GM12878 (cell line): ENCODE measurements around the gene RILPL2. TPM values are rescaled to one million over a fixed set of nuclear protein-coding genes. Genes with fewer than 3 reads are reported as not detected.

Source experiments
- BCL11A ChIP-seq: IDR thresholded peaks from 2 replicates; pipeline ENCODE4 v1.6.1; 2011; ENCODE audit warnings: low read depth, low read length
- CBFB ChIP-seq: IDR thresholded peaks from 2 replicates; pipeline ENCODE4 v1.6.1; 2016; ENCODE audit warnings: antibody characterized with exemption, low read depth
- CHD2 ChIP-seq: IDR thresholded peaks from 2 replicates; pipeline ENCODE4 v1.6.1; 2011; ENCODE audit warnings: low read depth, low read length, improper control_type of control experiment, borderline replicate concordance
- FOXK2 ChIP-seq: fragments of 450-650 bp; IDR thresholded peaks from 2 replicates; pipeline ENCODE4 v1.6.1; 2017; ENCODE audit warnings: mild to moderate bottlenecking, moderate library complexity
- GABPA ChIP-seq: IDR thresholded peaks from 2 replicates; pipeline ENCODE4 v1.6.1; 2014; ENCODE audit warnings: antibody characterized with exemption, low read depth, mild to moderate bottlenecking, inconsistent platforms
- HDAC2 ChIP-seq: fragments of 200-600 bp; sonication (generic); IDR thresholded peaks from 2 replicates; pipeline ENCODE4 v1.6.1; 2017
- HDAC6 ChIP-seq: fragments of 200-600 bp; sonication (generic); IDR thresholded peaks from one replicate; pipeline ENCODE4 v1.8.0; 2017; ENCODE audit warnings: antibody characterized with exemption; ENCODE audit not compliant: unreplicated experiment
- IKZF1 ChIP-seq: fragments of 450-650 bp; conservative IDR thresholded peaks from 2 replicates; pipeline ENCODE4 v1.6.1; 2017; ENCODE audit warnings: antibody characterized with exemption, mild to moderate bottlenecking
- MYB ChIP-seq: fragments of 150-350 bp; IDR thresholded peaks from 2 replicates; pipeline ENCODE4 v1.6.1; 2014; ENCODE audit warnings: mild to moderate bottlenecking, low read depth, low read length, borderline replicate concordance
- NFYB ChIP-seq: IDR thresholded peaks from 2 replicates; pipeline ENCODE4 v1.6.1; 2011; ENCODE audit warnings: low read depth, mild to moderate bottlenecking, low read length, improper control_type of control experiment, moderate library complexity; ENCODE audit not compliant: insufficient read depth
- PAX5 ChIP-seq: IDR thresholded peaks from 2 replicates; pipeline ENCODE4 v1.6.1; 2011; ENCODE audit warnings: low read depth, low read length, borderline replicate concordance
- POLR2AphosphoS5 ChIP-seq: IDR thresholded peaks from 2 replicates; pipeline ENCODE4 v1.6.1; 2011; ENCODE audit warnings: mild to moderate bottlenecking, low read length, inconsistent platforms
- RAD21 ChIP-seq: IDR thresholded peaks from 2 replicates; pipeline ENCODE4 v1.6.1; 2011; ENCODE audit warnings: mild to moderate bottlenecking, low read depth, low read length, moderate library complexity; ENCODE audit not compliant: insufficient read depth
- RAD51 ChIP-seq: fragments of 450-650 bp; IDR thresholded peaks from 2 replicates; pipeline ENCODE4 v1.6.1; 2016; ENCODE audit warnings: moderate library complexity, mild to moderate bottlenecking, inconsistent platforms
- RFX5 ChIP-seq: IDR thresholded peaks from 2 replicates; pipeline ENCODE4 v1.6.1; 2011; ENCODE audit warnings: low read depth, low read length, improper control_type of control experiment
- SPI1 ChIP-seq: IDR thresholded peaks from 2 replicates; pipeline ENCODE4 v1.6.1; 2011; ENCODE audit warnings: low read depth, mild to moderate bottlenecking, low read length, moderate library complexity, borderline replicate concordance; ENCODE audit not compliant: insufficient read depth
- SUZ12 ChIP-seq: fragments of 200-600 bp; sonication (generic); IDR thresholded peaks from one replicate; pipeline ENCODE4 v1.6.1; 2018; ENCODE audit warnings: antibody characterized with exemption, mild to moderate bottlenecking; ENCODE audit not compliant: unreplicated experiment
- polyA plus RNA-seq, 11 experiments: library from polyadenylated mRNA; depleted of rRNA in 4 of 11; unstranded in 6 of 11; stranded (reverse) in 5 of 11; fragments of >200 nt; fragmentation: Nextera tagmentation in 4 of 11; fragmentation: Illumina TruSeq in 1 of 11; extraction: Ambion mirVana in 4 of 11; extraction: Trizol in 1 of 11; gene quantifications; 1 replicate in 1 of 11; 2 replicates in 10 of 11; pipeline versions ENCODE4 v1.2.1 to v1.2.3, GENCODE V29; 2011 to 2016; ENCODE audit warnings: inconsistent platforms in 2 of 11, missing spikeins in 2 of 11, low read depth in 1 of 11
- total RNA-seq, 4 experiments: library from RNA; depleted of rRNA in 3 of 4; stranded (reverse); fragments of >200 nt in 3 of 4; fragmentation: Illumina TruSeq in 1 of 4; extraction: Trizol in 1 of 4; gene quantifications; 2 replicates each; pipeline versions ENCODE4 v1.2.1 to v1.2.3, GENCODE V29; 2013 to 2021
- TF ChIP-seq, protein P1 (sequence below): IDR thresholded peaks from 2 replicates; pipeline ENCODE4 v1.6.1; 2012; ENCODE audit warnings: low read length, inconsistent platforms
- TF ChIP-seq, protein P2 (sequence below): fragments of 450-650 bp; IDR thresholded peaks from 2 replicates; pipeline ENCODE4 v1.6.1; 2017; ENCODE audit warnings: mild to moderate bottlenecking, moderate library complexity
- TF ChIP-seq, protein P3 (sequence below): fragments of 450-650 bp; formaldehyde crosslinking; IDR thresholded peaks from 2 replicates; pipeline ENCODE4 v1.4.0; 2020; ENCODE audit warnings: mild to moderate bottlenecking, moderate library complexity

RILPL2 gene
- total and polyA plus RNA-seq, 10 of the 15 experiments (the other 5 are each of a cell fraction or from before 2014, with no cell fraction given): 3.5 to 38.5 (median 19.7) TPM

DNA sequence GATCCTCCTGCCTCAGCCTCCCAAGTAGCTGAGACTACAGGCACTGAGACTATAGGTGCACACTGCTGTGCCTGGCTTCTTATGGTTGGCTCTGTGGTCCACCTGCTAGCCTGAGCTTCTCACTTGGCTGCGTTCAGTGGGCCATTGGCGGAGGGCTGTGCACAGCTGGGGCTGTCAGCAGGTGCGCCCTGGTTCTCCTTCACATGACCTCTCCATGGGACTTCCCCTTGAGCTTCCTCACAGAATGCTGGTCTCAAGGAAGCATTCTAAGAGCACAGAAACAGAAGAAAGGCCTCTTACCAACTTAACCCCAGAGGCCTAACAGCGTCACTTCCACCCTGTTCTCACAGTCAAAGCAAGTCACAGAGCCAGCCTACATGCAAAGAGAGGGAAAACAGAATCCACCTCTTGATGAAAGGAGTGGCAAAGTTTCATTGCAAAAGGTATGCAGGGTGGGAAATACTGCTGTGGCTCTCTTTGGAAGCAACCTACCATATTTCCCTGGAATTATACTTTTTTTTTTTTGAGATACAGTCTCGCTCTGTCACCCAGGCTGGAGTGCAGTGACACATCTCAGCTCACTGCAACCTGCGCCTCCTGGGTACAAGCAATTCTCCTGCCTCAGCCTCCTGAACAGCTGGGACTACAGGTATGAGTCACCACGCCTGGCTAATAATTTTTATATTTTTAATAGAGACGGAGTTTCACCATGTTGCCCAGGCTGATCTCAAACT lies 9.3 kb downstream of the RILPL2 start (continued):
- no peak for TF ChIP-seq MYB
- TF ChIP-seq, protein P1, sequence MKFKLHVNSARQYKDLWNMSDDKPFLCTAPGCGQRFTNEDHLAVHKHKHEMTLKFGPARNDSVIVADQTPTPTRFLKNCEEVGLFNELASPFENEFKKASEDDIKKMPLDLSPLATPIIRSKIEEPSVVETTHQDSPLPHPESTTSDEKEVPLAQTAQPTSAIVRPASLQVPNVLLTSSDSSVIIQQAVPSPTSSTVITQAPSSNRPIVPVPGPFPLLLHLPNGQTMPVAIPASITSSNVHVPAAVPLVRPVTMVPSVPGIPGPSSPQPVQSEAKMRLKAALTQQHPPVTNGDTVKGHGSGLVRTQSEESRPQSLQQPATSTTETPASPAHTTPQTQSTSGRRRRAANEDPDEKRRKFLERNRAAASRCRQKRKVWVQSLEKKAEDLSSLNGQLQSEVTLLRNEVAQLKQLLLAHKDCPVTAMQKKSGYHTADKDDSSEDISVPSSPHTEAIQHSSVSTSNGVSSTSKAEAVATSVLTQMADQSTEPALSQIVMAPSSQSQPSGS: no peak; the same call in 1 of the 2 replicates
- no peak for TF ChIP-seq RFX5
- TF ChIP-seq GABPA: peak; percentile 26; the same call in 1 of the 2 replicates
- TF ChIP-seq BCL11A: no peak; the same call in 1 of the 2 replicates
- peak; percentile 66 for TF ChIP-seq CBFB
- TF ChIP-seq RAD21: no peak
- TF ChIP-seq POLR2AphosphoS5: peak; percentile 47; the same call in 1 of the 2 replicates
- TF ChIP-seq CHD2: peak; percentile 73; the same call in 1 of the 2 replicates
- TF ChIP-seq PAX5: peak; percentile 96
- no peak for TF ChIP-seq HDAC6
- TF ChIP-seq RAD51: peak; percentile 95
- no peak for TF ChIP-seq HDAC2
- no peak for TF ChIP-seq FOXK2
- TF ChIP-seq, protein P2, sequence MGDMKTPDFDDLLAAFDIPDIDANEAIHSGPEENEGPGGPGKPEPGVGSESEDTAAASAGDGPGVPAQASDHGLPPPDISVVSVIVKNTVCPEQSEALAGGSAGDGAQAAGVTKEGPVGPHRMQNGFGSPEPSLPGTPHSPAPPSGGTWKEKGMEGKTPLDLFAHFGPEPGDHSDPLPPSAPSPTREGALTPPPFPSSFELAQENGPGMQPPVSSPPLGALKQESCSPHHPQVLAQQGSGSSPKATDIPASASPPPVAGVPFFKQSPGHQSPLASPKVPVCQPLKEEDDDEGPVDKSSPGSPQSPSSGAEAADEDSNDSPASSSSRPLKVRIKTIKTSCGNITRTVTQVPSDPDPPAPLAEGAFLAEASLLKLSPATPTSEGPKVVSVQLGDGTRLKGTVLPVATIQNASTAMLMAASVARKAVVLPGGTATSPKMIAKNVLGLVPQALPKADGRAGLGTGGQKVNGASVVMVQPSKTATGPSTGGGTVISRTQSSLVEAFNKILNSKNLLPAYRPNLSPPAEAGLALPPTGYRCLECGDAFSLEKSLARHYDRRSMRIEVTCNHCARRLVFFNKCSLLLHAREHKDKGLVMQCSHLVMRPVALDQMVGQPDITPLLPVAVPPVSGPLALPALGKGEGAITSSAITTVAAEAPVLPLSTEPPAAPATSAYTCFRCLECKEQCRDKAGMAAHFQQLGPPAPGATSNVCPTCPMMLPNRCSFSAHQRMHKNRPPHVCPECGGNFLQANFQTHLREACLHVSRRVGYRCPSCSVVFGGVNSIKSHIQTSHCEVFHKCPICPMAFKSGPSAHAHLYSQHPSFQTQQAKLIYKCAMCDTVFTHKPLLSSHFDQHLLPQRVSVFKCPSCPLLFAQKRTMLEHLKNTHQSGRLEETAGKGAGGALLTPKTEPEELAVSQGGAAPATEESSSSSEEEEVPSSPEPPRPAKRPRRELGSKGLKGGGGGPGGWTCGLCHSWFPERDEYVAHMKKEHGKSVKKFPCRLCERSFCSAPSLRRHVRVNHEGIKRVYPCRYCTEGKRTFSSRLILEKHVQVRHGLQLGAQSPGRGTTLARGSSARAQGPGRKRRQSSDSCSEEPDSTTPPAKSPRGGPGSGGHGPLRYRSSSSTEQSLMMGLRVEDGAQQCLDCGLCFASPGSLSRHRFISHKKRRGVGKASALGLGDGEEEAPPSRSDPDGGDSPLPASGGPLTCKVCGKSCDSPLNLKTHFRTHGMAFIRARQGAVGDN: peak; percentile 96
- peak; percentile 59 for TF ChIP-seq SPI1
- peak; percentile 76 for TF ChIP-seq IKZF1
- no peak for TF ChIP-seq SUZ12
- 0 out of 2 replicates have a peak, but pooled peaks have one; percentile 45 for TF ChIP-seq NFYB
- TF ChIP-seq, protein P3, sequence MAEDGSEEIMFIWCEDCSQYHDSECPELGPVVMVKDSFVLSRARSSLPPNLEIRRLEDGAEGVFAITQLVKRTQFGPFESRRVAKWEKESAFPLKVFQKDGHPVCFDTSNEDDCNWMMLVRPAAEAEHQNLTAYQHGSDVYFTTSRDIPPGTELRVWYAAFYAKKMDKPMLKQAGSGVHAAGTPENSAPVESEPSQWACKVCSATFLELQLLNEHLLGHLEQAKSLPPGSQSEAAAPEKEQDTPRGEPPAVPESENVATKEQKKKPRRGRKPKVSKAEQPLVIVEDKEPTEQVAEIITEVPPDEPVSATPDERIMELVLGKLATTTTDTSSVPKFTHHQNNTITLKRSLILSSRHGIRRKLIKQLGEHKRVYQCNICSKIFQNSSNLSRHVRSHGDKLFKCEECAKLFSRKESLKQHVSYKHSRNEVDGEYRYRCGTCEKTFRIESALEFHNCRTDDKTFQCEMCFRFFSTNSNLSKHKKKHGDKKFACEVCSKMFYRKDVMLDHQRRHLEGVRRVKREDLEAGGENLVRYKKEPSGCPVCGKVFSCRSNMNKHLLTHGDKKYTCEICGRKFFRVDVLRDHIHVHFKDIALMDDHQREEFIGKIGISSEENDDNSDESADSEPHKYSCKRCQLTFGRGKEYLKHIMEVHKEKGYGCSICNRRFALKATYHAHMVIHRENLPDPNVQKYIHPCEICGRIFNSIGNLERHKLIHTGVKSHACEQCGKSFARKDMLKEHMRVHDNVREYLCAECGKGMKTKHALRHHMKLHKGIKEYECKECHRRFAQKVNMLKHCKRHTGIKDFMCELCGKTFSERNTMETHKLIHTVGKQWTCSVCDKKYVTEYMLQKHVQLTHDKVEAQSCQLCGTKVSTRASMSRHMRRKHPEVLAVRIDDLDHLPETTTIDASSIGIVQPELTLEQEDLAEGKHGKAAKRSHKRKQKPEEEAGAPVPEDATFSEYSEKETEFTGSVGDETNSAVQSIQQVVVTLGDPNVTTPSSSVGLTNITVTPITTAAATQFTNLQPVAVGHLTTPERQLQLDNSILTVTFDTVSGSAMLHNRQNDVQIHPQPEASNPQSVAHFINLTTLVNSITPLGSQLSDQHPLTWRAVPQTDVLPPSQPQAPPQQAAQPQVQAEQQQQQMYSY (CRISPR knock-in tag): no peak
